ENCODE data around the gene WFDC10B. TPM values are rescaled to one million over a fixed set of nuclear protein-coding genes. Genes with fewer than 3 reads are reported as not detected.
"Not testable (repeated sequence)": the region's sequence is repeated elsewhere in the genome, so short reads cannot be mapped to it uniquely, and the experiment has no call there.

The WFDC10B gene
- total RNA-seq, 1 experiment from 2014 or later = not detected

DNA sequence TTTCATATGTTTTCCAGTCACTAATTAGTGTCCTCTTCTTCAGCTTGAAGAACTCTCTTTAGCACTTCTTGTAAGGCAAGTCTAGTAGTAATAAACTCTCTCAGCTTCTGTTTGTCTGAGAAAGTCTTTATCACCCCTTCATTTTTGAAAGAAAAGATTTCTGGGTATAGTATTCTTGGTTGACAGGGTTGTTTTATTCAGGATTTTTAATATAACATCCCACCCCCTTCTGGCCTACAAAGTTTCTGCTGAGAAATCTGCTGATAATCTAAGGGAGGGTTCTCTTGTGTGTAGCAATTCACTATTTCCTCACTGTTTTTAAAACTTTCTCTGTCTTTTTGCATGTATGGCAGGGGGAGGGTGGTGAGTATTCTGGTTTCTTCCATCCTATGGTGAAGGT lies 25.2 kb downstream of the WFDC10B start:
- H3F3A ChIP-seq (ENCODE audit: insufficient read depth, low read depth) = no peaks in the 10 kb centered on the region
- no TSS peak for BruUV-seq (replicated peaks)
- no peak for DNase-seq
- no peak overlapping the region for H3K4me3 ChIP-seq
- TF ChIP-seq, protein P1, sequence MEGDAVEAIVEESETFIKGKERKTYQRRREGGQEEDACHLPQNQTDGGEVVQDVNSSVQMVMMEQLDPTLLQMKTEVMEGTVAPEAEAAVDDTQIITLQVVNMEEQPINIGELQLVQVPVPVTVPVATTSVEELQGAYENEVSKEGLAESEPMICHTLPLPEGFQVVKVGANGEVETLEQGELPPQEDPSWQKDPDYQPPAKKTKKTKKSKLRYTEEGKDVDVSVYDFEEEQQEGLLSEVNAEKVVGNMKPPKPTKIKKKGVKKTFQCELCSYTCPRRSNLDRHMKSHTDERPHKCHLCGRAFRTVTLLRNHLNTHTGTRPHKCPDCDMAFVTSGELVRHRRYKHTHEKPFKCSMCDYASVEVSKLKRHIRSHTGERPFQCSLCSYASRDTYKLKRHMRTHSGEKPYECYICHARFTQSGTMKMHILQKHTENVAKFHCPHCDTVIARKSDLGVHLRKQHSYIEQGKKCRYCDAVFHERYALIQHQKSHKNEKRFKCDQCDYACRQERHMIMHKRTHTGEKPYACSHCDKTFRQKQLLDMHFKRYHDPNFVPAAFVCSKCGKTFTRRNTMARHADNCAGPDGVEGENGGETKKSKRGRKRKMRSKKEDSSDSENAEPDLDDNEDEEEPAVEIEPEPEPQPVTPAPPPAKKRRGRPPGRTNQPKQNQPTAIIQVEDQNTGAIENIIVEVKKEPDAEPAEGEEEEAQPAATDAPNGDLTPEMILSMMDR (conservative IDR thresholded peaks at IDR 0.05) = no peak
- TF ChIP-seq EZH2 (IDR thresholded peaks at IDR 0.05; ENCODE audit: low read depth) = no peak
- ChIA-PET CTCF (no interaction called here), POLR2A (ENCODE audit: unreplicated experiment) (no interaction called here)
- no peak overlapping the region for H3K4me2 ChIP-seq
- H3K9me3 ChIP-seq (ENCODE audit: insufficient read depth, low read depth) = peaks cover 6% of the 10 kb centered on the region; the same call in 1 of the 2 replicates
- H3K4me1 ChIP-seq (replicated peaks; ENCODE audit: insufficient read depth) = no peaks in the 10 kb centered on the region
- no peaks in the 10 kb centered on the region for H3K36me3 ChIP-seq (ENCODE audit: low read depth)
- no peak overlapping the region for H2AFZ ChIP-seq
- H3K79me2 ChIP-seq (ENCODE audit: low read depth) = no peaks in the 10 kb centered on the region
- H3K27ac ChIP-seq = no peak overlapping the region
- H3K27me3 ChIP-seq (ENCODE audit: insufficient read depth, low read depth) = peaks cover 24% of the 10 kb centered on the region; the same call in 1 of the 2 replicates
- no peaks in the 10 kb centered on the region; the same call in 1 of the 2 replicates for H3K9me2 ChIP-seq (ENCODE audit: insufficient read depth)
- H4K20me1 ChIP-seq (ENCODE audit: insufficient read depth) = no peaks in the 10 kb centered on the region
- intact Hi-C loops (cut with micrococcal nuclease; ENCODE audit: unreplicated experiment) = loop anchor here (10.0 kb wide), 1 partner anchor 55 kb away; no protein-coding TSS in a partner anchor

DNA sequence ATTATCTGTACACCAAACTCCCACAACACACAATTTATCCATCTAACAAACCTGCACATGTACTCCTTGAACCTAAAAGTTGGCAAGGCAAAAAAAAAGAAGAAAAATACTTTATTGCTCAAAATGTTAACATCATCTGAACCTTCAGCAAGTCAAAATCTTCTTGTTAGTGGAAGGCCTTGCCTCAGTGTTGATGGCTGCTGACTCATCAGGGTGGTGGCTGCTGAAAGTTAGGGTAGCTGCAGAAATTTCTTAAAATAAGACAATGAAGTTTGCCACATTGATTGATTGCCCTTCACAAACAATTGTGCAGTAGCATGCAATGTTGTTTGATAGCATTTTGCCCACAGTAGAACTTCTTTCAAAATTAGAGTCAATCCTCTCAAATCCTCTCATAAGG lies 32.1 kb downstream of the WFDC10B start:
- no peaks in the 10 kb centered on the region for H3K79me2 ChIP-seq (ENCODE audit: low read depth)
- POLR2A ChIA-PET (ENCODE audit: unreplicated experiment) = no interaction called here
- no peak overlapping the region for H3K4me3 ChIP-seq
- CTCF ChIA-PET = no interaction called here
- H4K20me1 ChIP-seq (ENCODE audit: insufficient read depth) = no peaks in the 10 kb centered on the region
- H2AFZ ChIP-seq = no peak overlapping the region
- H3K4me1 ChIP-seq (replicated peaks; ENCODE audit: insufficient read depth) = no peaks in the 10 kb centered on the region
- no peak for DNase-seq
- no TSS peak for BruUV-seq (replicated peaks)
- no peaks in the 10 kb centered on the region for H3F3A ChIP-seq (ENCODE audit: insufficient read depth, low read depth)
- H3K9me2 ChIP-seq (ENCODE audit: insufficient read depth) = no peaks in the 10 kb centered on the region; the same call in 1 of the 2 replicates
- H3K9me3 ChIP-seq (ENCODE audit: insufficient read depth, low read depth) = peaks cover 10% of the 10 kb centered on the region; the same call in 1 of the 2 replicates
- TF ChIP-seq EZH2 (IDR thresholded peaks at IDR 0.05; ENCODE audit: low read depth) = no peak
- TF ChIP-seq, protein P1 (conservative IDR thresholded peaks at IDR 0.05) = no peak
- H3K27ac ChIP-seq = no peak overlapping the region
- H3K27me3 ChIP-seq (ENCODE audit: insufficient read depth, low read depth) = peaks cover 9% of the 10 kb centered on the region; the same call in 1 of the 2 replicates
- no peak overlapping the region for H3K4me2 ChIP-seq
- intact Hi-C loops (cut with micrococcal nuclease; ENCODE audit: unreplicated experiment) = loop anchor here (10.0 kb wide), 1 partner anchor 62 kb away; no protein-coding TSS in a partner anchor
- no peaks in the 10 kb centered on the region for H3K36me3 ChIP-seq (ENCODE audit: low read depth)

DNA sequence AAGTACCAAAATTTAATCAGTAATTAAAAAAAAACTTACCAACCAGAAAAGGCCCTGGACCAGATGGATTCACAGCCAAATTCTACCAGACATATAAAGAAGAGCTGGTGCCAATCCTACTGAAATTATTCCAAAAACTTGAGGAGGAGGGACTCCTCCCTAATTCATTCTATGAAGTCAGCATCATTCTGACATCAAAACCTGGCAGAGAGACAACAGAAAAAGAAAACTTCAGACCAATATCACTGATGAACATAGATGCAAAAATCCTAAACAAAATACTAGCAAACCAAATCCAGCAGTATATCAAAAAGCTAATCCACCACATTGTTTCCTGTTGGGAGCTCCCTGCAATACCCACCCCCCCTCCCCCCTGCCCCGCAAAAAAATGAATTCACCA lies 34.7 kb downstream of the WFDC10B start, which contains the start of gene WFDC11:
Gene WFDC11 (minus strand): TSS at position 101 of the 400 bp plus-strand sequence. CDS start 19,639 bp downstream, outside the sequence.
- Histone ChIP-seq H3K9me3 (ENCODE audit: insufficient read depth, low read depth) (peaks cover 10% of the 10 kb centered on the region; the same call in 1 of the 2 replicates), H3K27ac (no peak within 1 kb of the TSS), H3K9me2 (ENCODE audit: insufficient read depth) (no peaks in the 10 kb centered on the region), H3K27me3 (ENCODE audit: insufficient read depth, low read depth) (no peaks in the 10 kb centered on the region; the same call in 1 of the 2 replicates), H3K4me3 (no peak within 1 kb of the TSS), H3K79me2 (ENCODE audit: low read depth) (no peaks in the 10 kb centered on the region), H2AFZ (no peak within 1 kb of the TSS), H3F3A (ENCODE audit: insufficient read depth, low read depth) (no peaks in the 10 kb centered on the region), H4K20me1 (ENCODE audit: insufficient read depth) (no peaks in the 10 kb centered on the region), H3K36me3 (ENCODE audit: low read depth) (no peaks in the 10 kb centered on the region), H3K4me1 (replicated peaks; ENCODE audit: insufficient read depth) (no peaks in the 10 kb centered on the region), H3K4me2 (no peak within 1 kb of the TSS)
- no TSS peak for BruUV-seq (replicated peaks)
- TF ChIP-seq EZH2 (IDR thresholded peaks at IDR 0.05; ENCODE audit: low read depth) = no peak
- TF ChIP-seq, protein P1 (conservative IDR thresholded peaks at IDR 0.05) = no peak
- POLR2A ChIA-PET (ENCODE audit: unreplicated experiment) = interaction anchor here (0.6 kb wide), 1 partner anchor 752 kb away, joined by 3 read pairs; no protein-coding TSS in a partner anchor
- no peak for DNase-seq
- CTCF ChIA-PET = no interaction called here
- intact Hi-C loops (cut with micrococcal nuclease; ENCODE audit: unreplicated experiment) = loop anchor here (10.0 kb wide), 1 partner anchor 65 kb away; no protein-coding TSS in a partner anchor

DNA sequence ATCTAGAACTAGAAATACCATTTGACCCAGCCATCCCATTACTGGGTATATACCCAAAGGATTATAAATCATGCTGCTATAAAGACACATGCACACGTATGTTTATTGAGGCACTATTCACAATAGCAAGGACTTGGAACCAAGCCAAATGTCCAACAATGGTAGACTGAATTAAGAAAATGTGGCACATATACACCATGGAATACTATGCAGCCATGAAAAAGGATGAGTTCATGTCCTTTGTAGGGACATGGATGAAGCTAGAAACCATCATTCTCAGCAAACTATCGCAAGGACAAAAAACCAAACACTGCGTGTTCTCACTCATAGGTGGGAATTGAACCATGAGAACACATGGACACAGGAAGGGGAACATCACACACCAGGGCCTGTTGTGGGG lies 47.8 kb downstream of the WFDC10B start:
- H3K9me2 ChIP-seq (ENCODE audit: insufficient read depth); H3K4me3 ChIP-seq; POLR2A ChIA-PET (ENCODE audit: unreplicated experiment); H3K9me3 ChIP-seq (ENCODE audit: insufficient read depth, low read depth); H3K36me3 ChIP-seq (ENCODE audit: low read depth); CTCF ChIA-PET; H3K27me3 ChIP-seq (ENCODE audit: insufficient read depth, low read depth); BruUV-seq (replicated peaks); DNase-seq; H3K4me2 ChIP-seq; H3F3A ChIP-seq (ENCODE audit: insufficient read depth, low read depth); H4K20me1 ChIP-seq (ENCODE audit: insufficient read depth); H3K79me2 ChIP-seq (ENCODE audit: low read depth); intact Hi-C loops (cut with micrococcal nuclease; ENCODE audit: unreplicated experiment); H3K4me1 ChIP-seq (replicated peaks; ENCODE audit: insufficient read depth); H2AFZ ChIP-seq; H3K27ac ChIP-seq: not testable (repeated sequence)

DNA sequence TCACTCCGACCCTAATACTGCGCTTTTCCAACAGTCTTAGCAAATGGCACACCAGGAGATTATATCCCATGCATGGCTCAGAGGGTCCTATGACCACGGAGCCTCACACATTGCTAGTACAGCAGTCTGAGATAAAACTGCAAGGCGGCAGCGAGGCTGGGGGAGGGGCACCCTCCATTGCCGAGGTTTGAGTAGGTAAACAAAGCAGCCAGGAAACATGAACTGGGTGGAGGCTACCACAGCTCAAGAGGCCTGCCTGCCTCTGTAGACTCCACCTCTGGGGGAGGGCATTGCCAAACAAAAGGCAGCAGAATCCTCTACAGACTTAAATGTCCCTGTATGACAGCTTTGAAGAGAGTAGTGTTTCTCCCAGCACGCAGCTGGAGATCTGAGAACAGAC lies 53.1 kb downstream of the WFDC10B start:
- H3K9me3 ChIP-seq (ENCODE audit: insufficient read depth, low read depth); POLR2A ChIA-PET (ENCODE audit: unreplicated experiment); H3K4me1 ChIP-seq (replicated peaks; ENCODE audit: insufficient read depth); H3K27me3 ChIP-seq (ENCODE audit: insufficient read depth, low read depth); H4K20me1 ChIP-seq (ENCODE audit: insufficient read depth); H3K4me3 ChIP-seq; H3F3A ChIP-seq (ENCODE audit: insufficient read depth, low read depth); H3K79me2 ChIP-seq (ENCODE audit: low read depth); intact Hi-C loops (cut with micrococcal nuclease; ENCODE audit: unreplicated experiment); H2AFZ ChIP-seq; H3K36me3 ChIP-seq (ENCODE audit: low read depth); CTCF ChIA-PET; H3K27ac ChIP-seq; BruUV-seq (replicated peaks); H3K9me2 ChIP-seq (ENCODE audit: insufficient read depth): not testable (repeated sequence)
- H3K4me2 ChIP-seq = peak overlapping the region; percentile 31
- peak in 1 of 2 experiments; percentile 25 for DNase-seq
